HG02588 (cell line): Measurements from ENCODE around the gene TGM1.
"Not testable (repeated sequence)": the region's sequence is repeated elsewhere in the genome, so short reads cannot be mapped to it uniquely, and the experiment has no call there.

Source experiments
- ATAC-seq: cut with Tn5 transposase; IDR thresholded peaks from one replicate; pipeline ENCODE4 v1.9.1; 2021; ENCODE audit warnings: mild to moderate bottlenecking, moderate library complexity; ENCODE audit not compliant: unreplicated experiment

Gene TGM1

GRCh38 chr14:24234095-24235005 is 28.6 kb downstream of the TGM1 start:
- ATAC-seq, result no peak

GRCh38 chr14:24233538-24233866 is 29.5 kb downstream of the TGM1 start:
- no peak for ATAC-seq

- ATAC-seq, result peak; percentile 52
Measured at GRCh38 chr14:24232645-24233537, 30.1 kb downstream of the TGM1 start, which contains the start of gene GMPR2. Gene GMPR2 (plus strand): TSS chr14:24232929. CDS start chr14:24233254, 325 bp downstream.

GRCh38 chr14:24232121-24232644 is 30.8 kb downstream of the TGM1 start, which contains the start of gene NEDD8:
Gene NEDD8 (minus strand): TSS chr14:24232367. CDS start chr14:24232267, 100 bp downstream.
- ATAC-seq, result peak; percentile 74

GRCh38 chr14:24231263-24232120 is 31.5 kb downstream of the TGM1 start:
- ATAC-seq, result peak; percentile 15

GRCh38 chr14:24228902-24229301 is 34.1 kb downstream of the TGM1 start:
- no peak for ATAC-seq

GRCh38 chr14:24226473-24226872 is 36.5 kb downstream of the TGM1 start:
- ATAC-seq, result no peak

GRCh38 chr14:24224618-24225071 is 38.3 kb downstream of the TGM1 start:
- ATAC-seq, result no peak

- not testable (repeated sequence) for ATAC-seq
Measured at GRCh38 chr14:24222987-24223386, 40.0 kb downstream of the TGM1 start.

GRCh38 chr14:24219521-24219920 is 43.5 kb downstream of the TGM1 start:
- no peak for ATAC-seq

GRCh38 chr14:24219080-24219479 is 43.9 kb downstream of the TGM1 start:
- no peak for ATAC-seq

- ATAC-seq, result not testable (repeated sequence)
Measured at GRCh38 chr14:24216876-24217275, 46.1 kb downstream of the TGM1 start.

- no peak for ATAC-seq
Measured at GRCh38 chr14:24216345-24216699, 46.7 kb downstream of the TGM1 start.

GRCh38 chr14:24215495-24216344 is 47.3 kb downstream of the TGM1 start, which contains the start of gene MDP1:
Gene MDP1 (minus strand): TSS chr14:24216066. CDS start chr14:24215955, 111 bp downstream.
- peak; percentile 66 for ATAC-seq

GRCh38 chr14:24213866-24214662 is 48.9 kb downstream of the TGM1 start:
- ATAC-seq, result no peak

GRCh38 chr14:24212924-24213865 is 49.8 kb downstream of the TGM1 start, which contains the start of gene CHMP4A:
Gene CHMP4A (minus strand): TSS chr14:24213488. CDS start chr14:24213439, 49 bp downstream.
- peak; percentile 76 for ATAC-seq

- no peak for ATAC-seq
Measured at GRCh38 chr14:24211311-24211710, 51.7 kb downstream of the TGM1 start.
